BE2C (cell line): ENCODE measurements around the gene MED15.

ENCODE experiments used
- DNase-seq: peaks from one replicate; pipeline ENCODE4 v3.0.0-alpha.2; 2020
- H3K27me3 ChIP-seq: fragments of 250-450 bp; sonication (Bioruptor Pico); 2 replicates; pipeline ENCODE4 v1.5.1; 2020; ENCODE audit warnings: mild to moderate bottlenecking
- H3K36me3 ChIP-seq: fragments of 250-450 bp; sonication (Bioruptor Pico); 2 replicates; pipeline ENCODE4 v1.5.1; 2020; ENCODE audit warnings: mild to moderate bottlenecking
- H3K4me1 ChIP-seq: fragments of 250-450 bp; sonication (Bioruptor Pico); 2 replicates; pipeline ENCODE4 v1.5.1; 2020
- H3K4me3 ChIP-seq: 2 replicates; pipeline ENCODE4 v1.5.1; 2011; ENCODE audit warnings: low read depth, low read length
- H3K9me3 ChIP-seq: fragments of 250-450 bp; sonication (Bioruptor Pico); 2 replicates; pipeline ENCODE4 v1.5.1; 2020
- CTCF ChIP-seq: IDR thresholded peaks from 2 replicates; pipeline ENCODE4 v1.5.1; 2012; ENCODE audit warnings: mild to moderate bottlenecking, low read depth, low read length

Gene MED15

GRCh38 chr22:20528405-20528978 is 21.1 kb downstream of the MED15 start:
- Histone ChIP-seq H3K9me3 (no peaks in the 10 kb centered on the region), H3K4me3 (no peak overlapping the region), H3K36me3 (peaks cover 15% of the 10 kb centered on the region), H3K4me1 (peaks cover 51% of the 10 kb centered on the region), H3K27me3 (no peaks in the 10 kb centered on the region)
- no peak for DNase-seq
- no peak for TF ChIP-seq CTCF

GRCh38 chr22:20530368-20531153 is 23.2 kb downstream of the MED15 start:
- peaks cover 11% of the 10 kb centered on the region for H3K36me3 ChIP-seq
- no peak for DNase-seq
- H3K4me3 ChIP-seq = no peak overlapping the region

GRCh38 chr22:20531154-20531403 is 23.7 kb downstream of the MED15 start:
- peaks cover 55% of the 10 kb centered on the region for H3K4me1 ChIP-seq
- peaks cover 11% of the 10 kb centered on the region for H3K36me3 ChIP-seq
- no peak overlapping the region for H3K4me3 ChIP-seq
- H3K9me3 ChIP-seq = no peaks in the 10 kb centered on the region
- TF ChIP-seq CTCF = no peak
- no peaks in the 10 kb centered on the region for H3K27me3 ChIP-seq
- no peak for DNase-seq

More at GRCh38 chr22:20530368-20531153, 23.2 kb downstream of the MED15 start:
- H3K4me1 ChIP-seq = peaks cover 55% of the 10 kb centered on the region
- no peaks in the 10 kb centered on the region for H3K27me3 ChIP-seq
- H3K9me3 ChIP-seq = no peaks in the 10 kb centered on the region
- TF ChIP-seq CTCF = no peak

GRCh38 chr22:20531404-20532201 is 24.2 kb downstream of the MED15 start:
- DNase-seq = peak; percentile 90
- Histone ChIP-seq H3K4me1 (peaks cover 54% of the 10 kb centered on the region), H3K9me3 (no peaks in the 10 kb centered on the region), H3K4me3 (no peak overlapping the region), H3K36me3 (peaks cover 11% of the 10 kb centered on the region), H3K27me3 (no peaks in the 10 kb centered on the region)
- no peak for TF ChIP-seq CTCF

- H3K4me1 ChIP-seq = peaks cover 56% of the 10 kb centered on the region
- H3K9me3 ChIP-seq = no peaks in the 10 kb centered on the region
- no peaks in the 10 kb centered on the region for H3K27me3 ChIP-seq
- no peak overlapping the region for H3K4me3 ChIP-seq
- H3K36me3 ChIP-seq = peaks cover 12% of the 10 kb centered on the region
- no peak for DNase-seq
- no peak for TF ChIP-seq CTCF
Observed at GRCh38 chr22:20532256-20532993, 25.0 kb downstream of the MED15 start.
